Fibroblast of lung (primary cell): ENCODE data around the gene ZNF75A. TPM values are rescaled to one million over a fixed set of nuclear protein-coding genes. Genes with fewer than 3 reads are reported as not detected.

ENCODE experiments used
- DNase-seq, 2 donors: peaks; one replicate each; pipeline versions ENCODE4 v3.0.0 to v3.0.0-alpha.2; 2010; ENCODE audit warnings: low read depth in 2 of 2
- H2AFZ ChIP-seq: 2 replicates; pipeline ENCODE4 v1.5.1; 2012; ENCODE audit warnings: low read length, control low read depth, inconsistent platforms
- H3K27ac ChIP-seq: 2 replicates; pipeline ENCODE4 v1.5.1; 2011; ENCODE audit warnings: low read length, control low read depth; ENCODE audit not compliant: insufficient read depth
- H3K27me3 ChIP-seq: 2 replicates; pipeline ENCODE4 v1.5.1; 2011; ENCODE audit warnings: mild to moderate bottlenecking, low read length; ENCODE audit not compliant: control insufficient read depth, insufficient read depth
- H3K36me3 ChIP-seq: 2 replicates; pipeline ENCODE4 v1.5.1; 2011; ENCODE audit warnings: low read length; ENCODE audit not compliant: control insufficient read depth, insufficient read depth
- H3K4me1 ChIP-seq: 2 replicates; pipeline ENCODE4 v1.5.1; 2011; ENCODE audit warnings: low read length; ENCODE audit not compliant: control insufficient read depth, insufficient read depth; ENCODE audit errors: extremely low read depth
- H3K4me2 ChIP-seq: 2 replicates; pipeline ENCODE4 v1.5.1; 2011; ENCODE audit warnings: low read length, control low read depth; ENCODE audit not compliant: insufficient read depth; ENCODE audit errors: extremely low read depth
- H3K4me3 ChIP-seq, 4 experiments: fragments of 200-600 bp in 1 of 4; sonication (generic) in 1 of 4; replicated peaks in 1 of 4; 2 replicates each; pipeline ENCODE4 v1.5.1; 2011 to 2016; ENCODE audit warnings: low read length in 4 of 4, low read depth in 3 of 4, mild to moderate bottlenecking in 3 of 4, control low read depth in 2 of 4, inconsistent platforms in 1 of 4, mixed read lengths in 1 of 4; ENCODE audit not compliant: insufficient read depth in 1 of 4; ENCODE audit errors: control extremely low read depth in 1 of 4
- H3K79me2 ChIP-seq: 2 replicates; pipeline ENCODE4 v1.5.1; 2012; ENCODE audit warnings: mild to moderate bottlenecking, low read length, inconsistent platforms; ENCODE audit not compliant: control insufficient read depth, insufficient read depth
- H3K9ac ChIP-seq: 2 replicates; pipeline ENCODE4 v1.5.1; 2011; ENCODE audit warnings: mild to moderate bottlenecking, low read length, control low read depth; ENCODE audit not compliant: insufficient read depth
- H3K9me3 ChIP-seq: 2 replicates; pipeline ENCODE4 v1.5.1; 2012; ENCODE audit warnings: low read depth, low read length; ENCODE audit not compliant: control insufficient read depth, insufficient read depth
- H4K20me1 ChIP-seq: 2 replicates; pipeline ENCODE4 v1.5.1; 2011; ENCODE audit warnings: low read length; ENCODE audit not compliant: control insufficient read depth, insufficient read depth; ENCODE audit errors: extremely low read depth
- EZH2 ChIP-seq: IDR thresholded peaks from 2 replicates; pipeline ENCODE4 v1.5.1; 2012; ENCODE audit warnings: low read length, control low read depth, mild to moderate bottlenecking; ENCODE audit errors: missing control alignments
- polyA plus RNA-seq, 2 donors: library from polyadenylated mRNA; depleted of rRNA in 1 of 2; stranded (reverse) in 1 of 2; unstranded in 1 of 2; fragments of >200 nt; gene quantifications; 2 replicates each; pipeline ENCODE4 v1.2.1, GENCODE V29; 2011 to 2012; ENCODE audit warnings: missing spikeins in 1 of 2
- total RNA-seq: library from RNA; depleted of rRNA; stranded (reverse); fragments of >200 nt; gene quantifications from 2 replicates; pipeline ENCODE4 v1.2.1, GENCODE V29; 2014
- TF ChIP-seq, protein P1 (sequence below), 2 donors: IDR thresholded peaks in 1 of 2; conservative IDR thresholded peaks in 1 of 2; 1 replicate in 1 of 2; 2 replicates in 1 of 2; pipeline ENCODE4 v1.5.1; 2011 to 2012; ENCODE audit warnings: low read length in 2 of 2, control low read depth in 1 of 2, inconsistent platforms in 1 of 2, low read depth in 1 of 2, mild to moderate bottlenecking in 1 of 2

ZNF75A gene
- total and polyA plus RNA-seq, 2 donors (not counting 1 experiment from before 2014, with no cell fraction given): 14.4 to 24.3 TPM

DNA sequence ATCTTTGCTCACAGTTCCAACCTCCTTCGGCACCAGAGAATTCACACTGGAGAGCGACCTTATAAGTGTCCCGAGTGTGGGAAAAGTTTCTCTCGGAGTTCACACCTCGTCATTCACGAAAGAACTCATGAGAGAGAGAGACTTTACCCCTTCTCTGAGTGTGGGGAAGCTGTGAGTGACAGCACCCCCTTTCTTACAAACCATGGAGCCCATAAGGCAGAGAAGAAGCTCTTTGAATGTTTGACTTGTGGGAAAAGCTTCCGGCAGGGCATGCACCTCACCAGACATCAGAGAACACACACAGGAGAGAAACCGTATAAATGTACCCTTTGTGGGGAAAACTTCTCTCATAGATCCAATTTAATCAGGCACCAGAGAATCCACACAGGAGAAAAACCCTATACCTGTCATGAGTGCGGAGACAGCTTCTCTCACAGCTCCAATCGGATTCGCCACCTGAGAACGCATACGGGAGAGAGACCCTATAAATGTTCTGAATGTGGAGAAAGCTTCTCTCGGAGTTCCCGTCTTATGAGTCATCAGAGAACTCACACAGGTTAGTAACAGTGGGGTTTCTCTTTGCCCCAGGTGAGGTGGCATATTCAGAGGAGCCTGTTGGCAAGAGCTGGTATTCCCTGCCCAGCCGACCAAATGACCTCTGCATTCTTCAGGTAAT, 15.2 kb upstream of the ZNF75A start:
- no peaks in the 10 kb centered on the region for H4K20me1 ChIP-seq
- H3K9ac ChIP-seq: no peak overlapping the region
- H3K4me1 ChIP-seq: no peaks in the 10 kb centered on the region
- H2AFZ ChIP-seq: no peak overlapping the region
- peaks cover 23% of the 10 kb centered on the region for H3K9me3 ChIP-seq
- no peak for DNase-seq
- no peaks in the 10 kb centered on the region for H3K27me3 ChIP-seq
- TF ChIP-seq, protein P1, sequence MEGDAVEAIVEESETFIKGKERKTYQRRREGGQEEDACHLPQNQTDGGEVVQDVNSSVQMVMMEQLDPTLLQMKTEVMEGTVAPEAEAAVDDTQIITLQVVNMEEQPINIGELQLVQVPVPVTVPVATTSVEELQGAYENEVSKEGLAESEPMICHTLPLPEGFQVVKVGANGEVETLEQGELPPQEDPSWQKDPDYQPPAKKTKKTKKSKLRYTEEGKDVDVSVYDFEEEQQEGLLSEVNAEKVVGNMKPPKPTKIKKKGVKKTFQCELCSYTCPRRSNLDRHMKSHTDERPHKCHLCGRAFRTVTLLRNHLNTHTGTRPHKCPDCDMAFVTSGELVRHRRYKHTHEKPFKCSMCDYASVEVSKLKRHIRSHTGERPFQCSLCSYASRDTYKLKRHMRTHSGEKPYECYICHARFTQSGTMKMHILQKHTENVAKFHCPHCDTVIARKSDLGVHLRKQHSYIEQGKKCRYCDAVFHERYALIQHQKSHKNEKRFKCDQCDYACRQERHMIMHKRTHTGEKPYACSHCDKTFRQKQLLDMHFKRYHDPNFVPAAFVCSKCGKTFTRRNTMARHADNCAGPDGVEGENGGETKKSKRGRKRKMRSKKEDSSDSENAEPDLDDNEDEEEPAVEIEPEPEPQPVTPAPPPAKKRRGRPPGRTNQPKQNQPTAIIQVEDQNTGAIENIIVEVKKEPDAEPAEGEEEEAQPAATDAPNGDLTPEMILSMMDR (conservative IDR thresholded peaks at IDR 0.05 in 1 of 2, IDR thresholded peaks at IDR 0.05 in 1 of 2; ENCODE audit: low read depth in 1 of 2, low read length in 2 of 2): no peak
- TF ChIP-seq EZH2: no peak
- no peak overlapping the region for H3K27ac ChIP-seq
- peaks cover 19% of the 10 kb centered on the region for H3K36me3 ChIP-seq
- H3K4me2 ChIP-seq: no peak overlapping the region
- no peak overlapping the region for H3K4me3 ChIP-seq
- peaks cover 27% of the 10 kb centered on the region for H3K79me2 ChIP-seq

DNA sequence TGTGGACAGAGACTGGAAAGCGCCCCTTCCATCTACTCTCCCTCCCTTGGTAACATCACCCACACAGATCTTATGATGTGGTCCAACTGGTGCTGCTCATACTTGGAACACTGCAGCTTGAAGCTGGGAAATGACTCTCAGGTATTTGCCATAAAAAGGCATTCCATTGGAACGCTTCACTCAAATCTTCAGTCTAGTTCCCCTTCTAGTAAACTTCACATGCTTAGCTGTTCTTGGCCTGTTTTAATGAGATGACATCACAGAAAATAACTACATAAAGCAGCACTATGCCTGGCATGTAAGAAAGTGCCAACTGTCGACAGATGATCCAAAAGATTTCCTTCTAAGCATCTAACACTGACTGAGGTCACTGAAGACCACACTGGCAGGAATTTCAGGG, 12.7 kb upstream of the ZNF75A start:
- Histone ChIP-seq H3K9ac (no peak overlapping the region), H3K4me2 (no peak overlapping the region), H4K20me1 (no peaks in the 10 kb centered on the region), H3K4me3 (no peak overlapping the region), H3K79me2 (peaks cover 9% of the 10 kb centered on the region), H3K9me3 (peaks cover 23% of the 10 kb centered on the region), H3K4me1 (no peaks in the 10 kb centered on the region), H2AFZ (no peak overlapping the region), H3K27ac (no peak overlapping the region), H3K27me3 (no peaks in the 10 kb centered on the region), H3K36me3 (peaks cover 14% of the 10 kb centered on the region)
- DNase-seq: peak in 1 of 2 donors; percentile 58
- TF ChIP-seq, protein P1 (conservative IDR thresholded peaks at IDR 0.05 in 1 of 2, IDR thresholded peaks at IDR 0.05 in 1 of 2; ENCODE audit: low read depth in 1 of 2, low read length in 2 of 2): no peak
- no peak for TF ChIP-seq EZH2

DNA sequence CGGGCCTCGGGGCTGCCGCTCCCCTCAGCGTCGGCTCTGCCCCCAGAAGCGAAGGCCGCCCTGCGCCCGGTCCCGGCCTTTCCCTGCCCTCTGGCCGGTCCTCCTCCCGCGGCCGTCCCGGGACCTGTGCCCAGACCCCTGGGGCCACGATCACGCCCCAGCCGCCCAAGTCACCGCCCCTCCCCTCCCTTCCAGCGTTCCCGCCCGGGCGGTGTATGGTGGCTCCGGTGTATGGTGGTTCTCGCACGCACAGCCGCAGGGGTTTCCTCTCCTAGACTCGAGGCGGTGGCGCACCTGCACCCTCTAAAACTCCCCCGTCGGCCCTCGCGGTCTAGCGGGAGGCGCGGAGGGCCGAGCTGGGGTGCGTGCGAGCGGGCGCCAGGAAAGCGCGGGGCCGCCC, 10.1 kb upstream of the ZNF75A start:
- H3K4me2 ChIP-seq: no peak overlapping the region
- peaks cover 8% of the 10 kb centered on the region for H3K36me3 ChIP-seq
- peaks cover 6% of the 10 kb centered on the region for H3K79me2 ChIP-seq
- H3K4me3 ChIP-seq: no peak overlapping the region
- no peak overlapping the region for H3K27ac ChIP-seq
- TF ChIP-seq, protein P1 (conservative IDR thresholded peaks at IDR 0.05 in 1 of 2, IDR thresholded peaks at IDR 0.05 in 1 of 2; ENCODE audit: low read depth in 1 of 2, low read length in 2 of 2): no peak
- TF ChIP-seq EZH2: no peak
- no peak overlapping the region for H2AFZ ChIP-seq
- H3K27me3 ChIP-seq: no peaks in the 10 kb centered on the region
- no peaks in the 10 kb centered on the region for H3K4me1 ChIP-seq
- H3K9ac ChIP-seq: no peak overlapping the region
- no peaks in the 10 kb centered on the region for H4K20me1 ChIP-seq
- H3K9me3 ChIP-seq: peaks cover 11% of the 10 kb centered on the region
- no peak for DNase-seq
